Activated gamma-delta T cell treated with Interleukin-2 at 50 U/mL for 16 hours (primary cell): ENCODE results near the gene ARHGAP22.

ENCODE experiments used
- DNase-seq: peaks from one replicate; pipeline ENCODE4 v3.0.0-alpha.2; 2020

The ARHGAP22 gene

GRCh38 chr10:48459270-48460150 lies 145.4 kb downstream of the ARHGAP22 start:
- DNase-seq: no peak

DNA sequence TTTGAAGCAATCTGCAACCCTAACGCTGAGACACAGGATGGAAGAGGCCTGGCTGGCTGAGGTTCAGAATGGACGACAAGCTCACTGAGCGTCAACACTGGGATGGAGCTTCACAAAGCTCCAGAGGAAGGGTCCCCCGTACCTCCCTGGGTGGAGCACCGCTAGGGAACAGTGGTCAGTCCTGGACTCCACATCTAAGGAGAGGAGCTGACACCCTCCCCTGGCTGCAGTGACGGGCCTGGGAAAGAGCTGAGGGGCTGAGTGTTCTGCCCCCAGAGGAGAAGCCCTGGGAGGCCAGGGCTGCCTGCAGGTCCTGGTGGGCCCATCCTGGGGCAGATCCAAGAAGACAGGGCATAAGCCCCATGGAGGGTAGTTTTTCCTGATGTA lies 146.2 kb downstream of the ARHGAP22 start:
- DNase-seq: no peak

DNA sequence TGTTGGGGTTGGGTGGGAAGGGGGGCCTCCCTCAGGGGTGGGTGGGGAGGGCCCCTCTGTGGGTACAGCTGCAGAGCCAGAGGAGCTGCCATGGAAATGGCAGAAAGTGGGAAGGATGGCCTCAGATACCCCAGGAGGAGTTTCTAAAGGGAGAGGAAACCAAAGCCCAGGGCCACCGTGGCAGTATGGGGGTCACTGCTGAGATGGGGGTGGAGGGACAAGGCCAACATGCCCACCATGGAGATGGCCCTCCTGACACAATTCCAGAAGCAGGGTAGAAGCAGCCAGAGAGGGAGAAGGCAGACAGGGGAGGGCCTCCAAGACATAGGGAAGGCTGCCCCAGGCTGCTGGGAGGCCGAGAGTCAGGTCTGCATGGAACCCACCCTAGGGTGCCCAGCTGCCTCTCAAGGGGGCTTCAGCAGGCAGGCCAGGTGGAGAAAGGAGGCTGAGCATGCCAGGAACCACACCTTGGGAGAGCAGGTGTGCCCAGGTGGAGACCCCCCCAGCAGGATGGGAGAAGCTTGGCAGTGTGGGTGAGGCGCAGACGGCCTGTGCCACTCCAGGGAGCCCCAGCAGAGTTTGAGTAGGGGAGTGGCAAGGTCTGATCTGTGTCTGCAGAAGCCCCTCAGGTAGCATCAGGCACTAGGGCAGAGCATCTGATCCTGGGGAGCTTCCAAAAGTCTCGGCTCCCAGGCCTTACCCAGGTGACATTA lies 146.8 kb downstream of the ARHGAP22 start:
- no peak for DNase-seq

GRCh38 chr10:48456808-48457761 lies 147.8 kb downstream of the ARHGAP22 start:
- DNase-seq: no peak

GRCh38 chr10:48456361-48456804 lies 148.5 kb downstream of the ARHGAP22 start:
- no peak for DNase-seq

DNA sequence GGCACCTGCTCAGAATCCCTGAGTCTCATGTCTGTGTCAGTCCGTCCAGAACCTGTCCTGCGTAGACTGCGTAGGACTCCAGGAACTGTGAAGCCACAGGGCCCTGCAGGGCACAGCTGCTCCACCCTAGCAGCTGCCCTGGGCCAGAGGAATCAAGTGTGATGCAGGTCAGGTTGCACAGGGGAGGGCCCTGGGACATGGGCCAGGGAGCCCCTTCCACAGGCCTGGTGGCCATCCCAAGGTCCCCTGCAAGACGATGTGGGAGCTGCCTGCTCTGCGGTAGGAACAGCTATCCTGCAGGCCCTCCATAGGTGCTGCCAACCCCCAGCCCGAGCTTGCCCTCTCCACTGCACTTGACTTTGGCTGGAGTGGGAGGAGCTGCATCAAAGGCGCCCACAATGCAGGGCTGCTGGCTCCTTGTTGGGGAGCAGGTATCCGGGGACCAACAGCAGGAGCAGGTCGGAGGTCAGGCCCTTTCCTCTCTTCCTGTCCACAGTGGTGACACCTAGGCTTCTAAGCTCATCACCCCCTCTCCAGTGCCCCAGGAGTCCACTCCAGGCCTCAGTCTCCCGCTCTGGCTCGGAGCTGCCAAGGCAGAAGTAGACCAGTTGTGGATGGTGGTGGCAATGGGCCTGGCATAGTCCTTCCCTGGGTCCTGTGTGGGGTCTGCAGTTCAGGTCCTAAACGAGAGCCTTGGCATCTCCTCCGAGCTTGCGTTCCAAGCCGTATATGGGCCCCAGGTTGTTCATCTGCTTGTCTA lies 149.3 kb downstream of the ARHGAP22 start:
- no peak for DNase-seq

DNA sequence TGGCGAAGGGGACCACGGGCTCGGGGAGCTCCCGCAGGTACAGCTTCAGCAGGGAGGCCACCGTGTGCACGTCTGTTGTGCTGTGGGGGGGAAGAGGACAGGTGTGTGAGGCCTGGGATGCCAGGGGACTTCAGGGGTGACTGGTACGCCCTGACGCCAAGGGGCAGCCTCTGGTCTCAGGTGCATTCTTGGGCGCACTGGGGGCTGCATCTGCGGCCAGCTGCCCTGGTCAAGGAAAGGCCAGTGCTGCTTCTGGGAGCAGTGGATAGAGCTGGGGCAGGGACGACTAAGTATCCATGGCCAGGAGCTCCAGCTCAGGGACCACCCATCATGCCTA lies 149.8 kb downstream of the ARHGAP22 start:
- DNase-seq: no peak

DNA sequence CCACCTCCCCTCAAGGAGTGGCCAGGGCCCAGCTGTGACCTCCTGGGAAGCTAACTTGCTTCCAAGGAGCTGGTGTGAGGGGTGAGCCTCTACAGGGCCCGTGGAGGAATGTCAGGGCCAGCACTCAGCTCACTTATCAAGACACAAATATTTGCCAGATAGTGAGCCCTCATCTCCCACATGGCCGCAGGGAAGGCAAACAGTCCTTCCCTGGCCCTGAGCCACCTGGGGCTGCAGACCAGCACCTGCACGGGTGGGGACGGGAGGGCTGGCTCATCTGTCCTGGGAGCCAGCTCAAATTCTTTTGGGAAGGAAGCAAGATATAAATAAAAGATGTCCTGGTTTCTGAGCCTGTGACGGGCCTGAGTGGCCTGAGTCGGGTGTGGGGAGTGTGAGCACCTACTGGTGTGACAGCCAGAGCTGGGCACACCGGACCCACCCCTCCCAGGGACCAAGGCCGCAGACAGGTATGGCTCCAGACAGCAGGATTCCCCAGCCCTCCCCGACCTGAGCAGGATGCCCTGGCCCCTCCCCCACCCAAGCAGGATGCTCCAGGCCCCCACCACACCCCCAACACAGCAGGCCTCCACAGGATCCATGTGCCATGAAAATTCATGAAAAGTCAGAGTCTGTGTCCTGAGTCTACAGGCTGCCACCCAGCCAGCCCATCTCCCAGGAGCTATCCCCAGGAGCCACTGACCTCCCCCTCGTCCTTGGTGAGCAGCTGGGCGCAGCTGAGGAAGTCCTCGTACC lies 150.4 kb downstream of the ARHGAP22 start:
- DNase-seq: no peak

DNA sequence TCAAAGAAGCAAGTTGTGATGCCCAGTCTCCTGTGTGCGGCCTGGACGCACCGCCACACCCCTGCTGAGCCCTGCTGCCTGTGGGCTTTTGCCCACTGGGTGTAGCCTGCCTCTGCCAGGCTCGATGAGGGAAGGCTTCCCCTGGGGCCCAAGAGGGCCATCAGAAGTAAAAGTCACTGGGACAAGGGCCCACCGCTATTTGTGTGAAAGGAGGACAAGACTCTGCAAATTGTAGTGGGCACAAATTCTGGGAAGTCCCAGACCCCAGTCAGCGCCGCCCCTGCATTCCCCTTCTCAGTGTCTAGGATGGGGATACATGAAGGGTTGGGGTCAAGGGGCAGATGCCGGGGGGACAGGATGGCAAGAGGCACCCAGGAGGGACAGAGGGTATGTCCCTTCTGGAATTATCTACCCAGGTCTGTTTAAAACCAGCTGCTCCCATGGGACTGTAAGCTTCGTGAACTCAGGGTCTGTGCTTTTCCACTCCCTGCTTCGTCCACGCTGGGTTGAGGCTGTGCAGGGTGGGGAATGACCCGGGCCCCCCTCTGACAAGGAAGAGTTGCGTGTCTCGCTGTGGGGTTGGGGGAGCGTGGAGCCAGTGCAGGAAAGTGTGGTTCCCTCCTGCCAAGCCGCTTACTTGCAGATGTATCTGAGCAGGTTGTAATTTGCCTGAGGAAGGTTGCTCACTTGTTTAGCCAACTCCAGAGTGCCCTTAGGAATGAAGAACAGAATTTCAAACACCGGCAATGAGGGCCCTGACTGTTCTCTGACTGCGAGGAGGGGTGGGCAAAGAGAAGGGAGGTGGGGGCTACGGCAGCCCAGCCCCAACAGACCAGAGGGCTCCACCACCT lies 151.2 kb downstream of the ARHGAP22 start:
- DNase-seq: no peak

DNA sequence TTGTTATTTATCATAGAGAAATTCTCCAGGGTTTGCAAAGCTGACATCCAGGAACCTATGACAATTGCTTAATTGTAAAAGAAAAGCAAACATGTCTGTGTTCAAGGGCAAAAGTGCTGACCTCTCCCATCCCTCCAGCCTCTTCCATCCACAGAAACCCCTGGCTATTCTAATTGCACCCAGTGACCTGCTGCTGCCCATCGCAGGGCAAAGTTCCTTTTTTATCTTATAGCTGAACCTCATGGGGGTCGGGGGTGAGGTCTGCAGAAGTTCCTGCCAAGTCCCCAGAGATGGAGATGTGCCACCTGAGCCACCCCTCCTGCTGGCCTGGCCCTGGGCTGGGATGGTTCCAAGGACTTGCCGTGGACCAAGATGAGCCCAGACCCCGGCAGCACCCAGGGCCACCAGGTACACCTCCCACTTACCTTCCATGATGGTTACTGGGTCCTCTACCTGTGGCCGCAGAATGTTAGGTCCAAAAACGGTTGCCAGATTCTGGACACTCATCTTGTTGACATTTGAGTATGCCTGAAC lies 151.9 kb downstream of the ARHGAP22 start:
- no peak for DNase-seq

GRCh38 chr10:48451969-48452878 lies 152.6 kb downstream of the ARHGAP22 start:
- DNase-seq: no peak

- DNase-seq: no peak
These were observed 154.0 kb downstream of the ARHGAP22 start for GRCh38 chr10:48450741-48451466.

- no peak for DNase-seq
These were observed 154.6 kb downstream of the ARHGAP22 start for GRCh38 chr10:48450233-48450740.

GRCh38 chr10:48449501-48450232 lies 155.2 kb downstream of the ARHGAP22 start:
- no peak for DNase-seq

- no peak for DNase-seq
These were observed 156.1 kb downstream of the ARHGAP22 start for GRCh38 chr10:48448796-48449195.

DNA sequence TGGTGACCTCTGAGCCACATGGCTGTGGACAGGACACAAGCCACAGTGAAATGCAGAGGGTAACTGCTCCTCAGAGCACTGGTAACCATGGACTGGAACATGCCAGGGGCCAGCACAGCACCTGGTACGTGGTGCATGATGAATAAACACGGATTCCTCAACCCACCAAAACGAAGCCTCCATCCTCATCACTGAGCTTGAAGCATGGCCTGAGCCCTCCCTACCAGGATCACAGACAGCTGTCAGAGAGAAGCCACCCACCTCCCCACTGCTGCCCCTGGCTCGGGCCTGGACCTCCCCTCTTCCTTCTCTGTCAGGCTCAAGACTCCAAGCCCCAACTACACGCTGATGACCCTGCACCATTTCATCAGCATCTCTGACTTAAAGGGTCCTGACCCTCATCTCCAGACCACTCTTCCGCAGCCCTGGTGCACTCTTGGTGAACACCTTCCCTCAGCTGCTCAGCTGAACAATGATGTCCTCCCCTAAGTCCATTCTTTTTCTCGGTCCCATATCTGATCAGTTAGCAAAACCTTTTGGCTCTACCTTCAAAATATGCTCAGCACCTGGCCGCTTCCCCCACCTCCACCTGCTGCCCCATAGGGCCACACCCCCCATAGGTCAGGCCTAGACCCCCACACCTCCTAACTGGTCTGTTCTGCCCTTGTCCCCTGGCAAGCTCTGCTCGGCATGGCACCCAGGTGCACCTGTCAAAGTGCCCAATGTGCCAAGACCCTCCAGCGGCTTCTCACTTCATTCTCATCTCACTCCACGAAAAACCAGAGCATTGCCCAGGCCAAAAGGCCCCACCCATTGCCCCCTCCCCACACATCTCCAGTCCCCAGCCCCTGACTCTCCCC lies 157.3 kb downstream of the ARHGAP22 start:
- no peak for DNase-seq

DNA sequence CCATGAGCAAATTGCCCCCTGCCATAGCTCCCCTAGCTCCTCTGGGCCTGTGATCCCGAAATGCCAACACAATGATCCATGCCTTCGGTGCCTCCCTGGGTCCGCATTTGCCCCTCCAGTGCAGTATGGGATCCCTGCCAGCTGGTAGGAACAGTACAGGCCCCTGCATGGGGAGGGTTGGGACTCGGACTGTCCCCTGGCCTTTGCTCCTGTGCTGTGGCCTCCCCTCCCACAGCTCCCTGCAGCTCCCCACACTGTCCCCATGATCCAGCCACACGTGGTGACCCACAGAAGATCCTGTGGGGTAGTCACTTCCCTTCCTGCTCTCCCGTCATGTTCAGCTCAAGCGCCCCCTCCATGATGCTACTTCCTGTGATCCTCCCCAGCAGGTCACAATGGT lies 158.1 kb downstream of the ARHGAP22 start:
- no peak for DNase-seq
